NCI-H2227 (cell line): ENCODE measurements around the gene EGLN2.
"Not testable (repeated sequence)": the region's sequence is repeated elsewhere in the genome, so short reads cannot be mapped to it uniquely, and the experiment has no call there.

Experiments
- DNase-seq: peaks from one replicate; lab custom pipeline; 2025; ENCODE audit not compliant: unreplicated experiment; lab: John Stamatoyannopoulos, UW

The EGLN2 gene

GRCh38 chr19:40801426-40802299 lies 2.7 kb downstream of the EGLN2 start:
- DNase-seq = no peak

- DNase-seq = no peak
Measured at GRCh38 chr19:40802300-40803169, 3.5 kb downstream of the EGLN2 start.

DNA sequence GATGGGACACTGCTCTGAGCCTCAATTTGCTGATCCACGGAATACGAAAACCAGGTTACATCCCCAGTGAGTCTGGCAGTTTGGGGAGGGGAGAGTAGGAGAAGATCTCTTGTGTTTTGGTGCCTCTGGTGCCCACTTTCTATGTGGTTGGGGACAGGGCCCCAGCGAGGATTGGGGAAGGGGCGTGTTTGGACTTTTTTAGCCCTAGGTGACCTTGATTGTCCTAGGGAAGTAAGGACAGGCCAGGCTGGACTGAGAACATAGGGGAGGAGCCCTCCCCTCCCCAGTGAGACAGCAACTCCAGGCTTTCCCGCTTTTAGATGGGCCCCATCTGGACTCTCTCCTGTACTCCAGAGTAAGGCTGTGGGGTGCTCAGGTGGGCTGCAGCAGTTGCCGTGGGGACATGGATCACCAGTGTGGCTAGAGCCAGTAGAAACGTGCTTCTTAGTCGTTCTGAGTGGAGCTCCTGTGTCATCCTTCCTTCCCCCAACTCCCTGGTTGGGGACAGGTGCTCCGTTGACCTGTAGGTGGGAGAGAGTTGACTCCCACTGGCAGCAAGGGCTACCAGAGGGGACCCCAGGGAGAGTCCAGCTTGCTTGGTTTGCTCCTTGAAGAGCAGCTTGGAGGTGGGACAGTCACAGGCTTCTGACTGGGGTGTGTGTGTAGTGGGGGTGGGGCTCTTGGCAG lies 4.3 kb downstream of the EGLN2 start:
- DNase-seq = no peak

DNA sequence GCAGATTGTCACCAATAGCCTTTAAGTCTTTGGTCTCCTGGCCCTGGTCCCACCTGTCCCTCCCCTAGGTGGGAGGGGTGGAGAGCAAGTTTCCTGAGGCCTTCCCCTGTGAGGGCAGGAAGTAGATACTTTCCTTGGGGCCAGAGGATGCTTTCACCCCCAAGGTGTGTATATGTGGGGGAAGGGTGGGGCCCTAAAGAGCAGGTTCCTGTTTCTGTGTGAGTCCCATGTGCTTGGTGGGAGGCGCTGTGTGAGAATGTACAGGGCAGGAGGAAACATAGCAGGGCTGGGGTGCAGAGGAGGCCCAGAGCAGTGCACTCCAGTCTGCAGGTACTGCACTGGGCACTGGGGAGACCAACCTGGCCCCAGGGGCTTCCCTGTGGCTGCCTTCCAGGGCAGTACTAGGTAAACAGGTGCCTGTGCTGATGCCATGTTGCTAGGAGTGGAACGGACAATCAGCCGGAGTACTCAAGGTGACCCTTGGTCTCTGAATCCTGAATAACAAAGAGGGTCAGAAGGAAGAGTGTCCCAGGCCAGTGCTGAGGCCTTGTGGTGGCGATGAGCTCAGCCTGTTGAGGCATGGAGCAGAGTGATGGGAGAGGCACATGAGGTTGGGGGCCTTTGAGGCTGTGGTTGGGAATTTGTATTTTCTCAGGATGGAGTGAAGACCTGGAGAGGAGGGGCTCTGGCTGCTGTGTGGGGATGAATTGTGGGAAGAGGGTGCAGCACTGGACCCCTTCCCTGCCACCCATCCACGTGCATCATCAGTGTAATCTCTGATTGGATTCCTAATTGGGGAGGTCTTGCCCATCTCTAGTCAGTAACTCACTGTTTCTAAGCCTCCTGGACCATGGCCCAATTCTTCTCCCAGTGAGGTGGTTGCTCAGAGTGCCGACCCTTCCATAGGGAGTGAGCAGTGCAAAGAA lies 5.1 kb downstream of the EGLN2 start:
- DNase-seq = no peak

GRCh38 chr19:40804783-40805242 lies 5.8 kb downstream of the EGLN2 start:
- DNase-seq = no peak

DNA sequence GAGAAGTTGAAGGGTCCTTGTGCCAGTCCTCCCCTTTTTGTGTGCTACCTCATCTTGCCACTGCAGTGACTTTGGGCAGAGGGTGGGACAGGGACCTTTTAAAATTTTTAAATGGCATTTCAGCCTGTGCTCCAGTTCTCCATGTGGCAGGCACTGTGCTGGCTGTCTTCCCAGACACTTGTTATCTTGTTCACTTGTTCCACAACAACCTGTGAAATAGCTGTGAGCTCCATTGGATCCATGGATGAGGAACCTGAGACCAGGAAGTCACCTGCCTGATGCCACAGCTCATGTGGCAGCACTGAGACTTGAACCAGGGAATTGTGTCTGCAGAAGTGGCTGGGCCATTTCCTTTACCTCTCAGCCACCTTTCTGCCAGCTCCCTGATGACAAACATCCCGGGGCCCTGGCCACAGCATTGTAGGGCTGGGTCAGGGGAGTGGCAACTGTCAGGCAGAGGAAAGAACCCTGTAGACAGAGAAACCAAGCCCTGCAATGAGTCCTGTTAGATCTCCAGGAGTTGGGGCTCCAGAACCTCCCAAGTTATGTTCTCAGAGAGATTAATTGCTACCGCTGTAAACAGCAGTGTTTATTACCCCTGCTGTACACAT lies 6.4 kb downstream of the EGLN2 start:
- no peak for DNase-seq

- peak; percentile 100 for DNase-seq
Measured at GRCh38 chr19:40806423-40807146, 7.6 kb downstream of the EGLN2 start.

- DNase-seq = peak; percentile 65
Measured at GRCh38 chr19:40807147-40808020, 8.4 kb downstream of the EGLN2 start.

DNA sequence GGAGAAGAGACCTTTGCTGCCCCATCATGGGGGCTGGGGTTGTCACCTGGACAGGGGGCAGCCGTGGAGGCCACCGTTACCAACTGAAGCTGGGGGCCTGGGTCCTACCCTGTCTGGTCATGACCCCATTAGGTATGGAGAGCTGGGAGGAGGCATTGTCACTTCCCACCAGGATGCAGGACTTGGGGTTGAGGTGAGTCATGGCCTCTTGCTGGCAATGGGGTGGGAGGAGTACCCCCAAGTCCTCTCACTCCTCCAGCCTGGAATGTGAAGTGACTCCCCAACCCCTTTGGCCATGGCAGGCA lies 9.0 kb downstream of the EGLN2 start:
- DNase-seq = no peak

GRCh38 chr19:40808497-40808896 lies 9.5 kb downstream of the EGLN2 start:
- no peak for DNase-seq

DNA sequence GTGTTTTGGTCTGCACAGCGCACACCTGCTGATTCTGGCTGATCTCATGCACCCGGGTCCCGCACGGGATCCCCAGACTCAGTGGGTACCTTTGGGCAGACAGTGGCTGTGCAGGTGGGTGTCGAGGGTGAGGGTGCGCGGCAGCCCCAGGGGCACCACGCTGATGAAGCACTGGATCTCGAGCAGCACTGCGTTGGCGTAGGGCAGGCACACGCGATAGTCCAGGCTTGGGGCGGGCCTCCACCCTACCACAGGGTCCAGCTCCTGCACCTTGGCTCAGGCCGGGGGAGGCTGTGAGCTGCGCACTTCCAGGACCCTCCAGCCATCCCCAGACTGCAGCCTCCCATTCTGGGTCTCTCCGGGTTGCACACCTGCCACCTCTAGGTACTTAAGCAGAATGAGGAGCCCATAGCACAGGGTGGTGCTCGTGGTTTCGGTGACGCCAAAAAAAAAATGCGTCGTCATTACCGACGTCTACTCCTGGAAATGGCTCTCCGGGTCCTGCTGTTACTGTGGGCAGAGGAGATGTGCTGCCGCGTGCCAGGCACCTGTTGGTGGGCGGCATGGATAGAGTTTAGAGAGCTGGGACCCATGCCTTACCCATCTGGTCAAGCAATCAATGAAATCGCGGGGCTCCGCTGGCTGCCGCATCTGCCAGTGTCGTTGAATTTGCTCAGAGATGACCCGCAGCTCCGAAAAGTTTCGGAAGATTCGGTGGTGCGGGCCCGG lies 10.5 kb downstream of the EGLN2 start:
- DNase-seq = no peak

GRCh38 chr19:40810160-40810559 lies 11.2 kb downstream of the EGLN2 start:
- DNase-seq = no peak

GRCh38 chr19:40810649-40811408 lies 11.8 kb downstream of the EGLN2 start:
- DNase-seq = peak; percentile 89

DNA sequence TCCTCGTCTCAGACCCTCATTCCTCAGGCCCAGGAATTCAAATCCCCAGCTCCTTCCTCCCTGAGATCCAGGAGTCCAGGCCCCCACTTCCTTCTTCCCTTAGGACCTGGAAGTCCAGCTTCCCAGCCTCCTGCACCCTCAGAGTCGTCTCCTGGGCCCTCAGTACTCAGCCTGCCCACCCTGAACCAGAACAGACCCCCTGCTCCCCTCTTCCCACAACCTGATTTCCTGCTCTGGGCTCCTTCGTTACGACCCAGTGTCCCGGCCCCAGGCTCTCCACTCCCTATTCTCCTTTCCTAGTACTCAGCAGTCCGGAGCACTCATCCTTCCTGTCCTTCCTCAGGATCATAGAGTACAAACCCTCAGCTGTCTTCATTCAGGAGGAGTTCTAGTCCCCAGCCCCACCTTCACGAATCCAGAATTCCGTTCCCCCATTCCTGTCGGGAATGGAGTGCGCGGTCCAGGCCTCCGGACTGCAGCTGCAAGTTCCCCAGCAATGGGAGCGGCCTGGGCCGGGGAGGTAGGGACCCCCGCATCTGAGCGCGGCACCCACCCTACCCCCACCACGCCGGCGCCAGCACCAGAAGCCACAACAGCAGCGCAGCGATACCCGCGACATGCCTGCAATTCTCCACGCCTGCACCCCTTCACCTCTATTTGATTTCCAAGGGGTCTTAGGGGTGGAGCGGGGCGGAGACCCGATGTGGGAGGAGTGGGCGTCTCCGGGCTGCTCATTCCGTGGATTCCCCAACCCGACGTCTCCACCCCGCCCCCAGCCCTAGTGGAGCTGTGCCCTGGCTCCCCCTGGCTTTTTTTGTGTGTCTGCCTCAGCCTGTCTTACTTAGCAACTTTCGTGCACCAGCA lies 12.7 kb downstream of the EGLN2 start:
- DNase-seq = peak; percentile 68

- not testable (repeated sequence) for DNase-seq
Measured at GRCh38 chr19:40812571-40812970, 13.6 kb downstream of the EGLN2 start.

- DNase-seq = no peak
Measured at GRCh38 chr19:40813182-40813581, 14.2 kb downstream of the EGLN2 start.
